Endothelial cell of umbilical vein (primary cell): ENCODE measurements around the gene LHX5. TPM values are rescaled to one million over a fixed set of nuclear protein-coding genes. Genes with fewer than 3 reads are reported as not detected.

Source experiments
- BruUV-seq: library from RNA; stranded (reverse); fragments of 400-500 nt; replicated peaks from 2 replicates; lab custom pipeline; 2021; lab: Mats Ljungman, UMichigan
- CTCF ChIA-PET: fragments of 300-600, 350-600 bp; sonication (Branson Sonifier 250); formaldehyde crosslinking; loops from one replicate; lab custom pipeline; 2021; ENCODE audit warnings: antibody characterized with exemption, inconsistent platforms; lab: Charles Lee
- POLR2A ChIA-PET: fragments of 300-600, 350-600 bp; sonication (Branson Sonifier 250); formaldehyde crosslinking; loops from one replicate; lab custom pipeline; 2021; ENCODE audit warnings: antibody characterized with exemption, inconsistent platforms; lab: Charles Lee
- DNase-seq: peaks from one replicate; pipeline ENCODE4 v3.0.0-alpha.2; 2011; ENCODE audit warnings: low read depth, low spot score
- FAIRE-seq: peaks from 2 replicates; lab custom pipeline; 2011; peaks lifted over from hg19 to GRCh38; lab: Jason Lieb, UNC
- H2AFZ ChIP-seq: 2 replicates; pipeline ENCODE4 v1.6.0; 2012; ENCODE audit warnings: low read depth, low read length, control low read depth, inconsistent platforms
- H3K27ac ChIP-seq: 2 replicates; pipeline ENCODE4 v1.5.1; 2011; ENCODE audit warnings: low read depth, mild to moderate bottlenecking, control low read depth, low read length, moderate library complexity; ENCODE audit not compliant: insufficient read depth
- H3K27me3 ChIP-seq, 2 experiments: 2 replicates each; pipeline versions ENCODE4 v1.6.0 to v1.6.1; 2011; ENCODE audit warnings: low read length in 2 of 2, mixed read lengths in 1 of 2; ENCODE audit not compliant: control insufficient read depth in 2 of 2, insufficient read depth in 2 of 2
- H3K36me3 ChIP-seq, 2 experiments: 2 replicates in 1 of 2; 3 replicates in 1 of 2; pipeline ENCODE4 v1.5.1; 2011; ENCODE audit warnings: low read length in 2 of 2, mild to moderate bottlenecking in 1 of 2, moderate library complexity in 1 of 2; ENCODE audit not compliant: control insufficient read depth in 2 of 2, insufficient read depth in 2 of 2; ENCODE audit errors: extremely low read depth in 1 of 2
- H3K4me1 ChIP-seq: 3 replicates; pipeline ENCODE4 v1.5.1; 2011; ENCODE audit warnings: mild to moderate bottlenecking, low read length; ENCODE audit not compliant: control insufficient read depth, insufficient read depth; ENCODE audit errors: extremely low read depth
- H3K4me2 ChIP-seq: 2 replicates; pipeline ENCODE4 v1.6.1; 2011; ENCODE audit warnings: low read length, control low read depth, mixed read lengths; ENCODE audit not compliant: insufficient read depth
- H3K4me3 ChIP-seq, 3 experiments: fragments of 200-600 bp in 1 of 3; sonication (generic), shearing (Covaris generic) in 1 of 3; replicated peaks in 1 of 3; 2 replicates each; pipeline ENCODE4 v1.5.1; 2011 to 2016; ENCODE audit warnings: control low read depth in 3 of 3, low read length in 3 of 3, mild to moderate bottlenecking in 2 of 3, inconsistent platforms in 1 of 3, low read depth in 1 of 3, moderate library complexity in 1 of 3; ENCODE audit not compliant: insufficient read depth in 1 of 3
- H3K79me2 ChIP-seq: 2 replicates; pipeline ENCODE4 v1.6.0; 2012; ENCODE audit warnings: low read length, inconsistent platforms; ENCODE audit not compliant: control insufficient read depth, insufficient read depth
- H3K9ac ChIP-seq: replicated peaks from 2 replicates; pipeline ENCODE3; 2011; ENCODE audit warnings: low read length, control low read depth; ENCODE audit not compliant: insufficient read depth; ENCODE audit errors: extremely low read depth
- H3K9me1 ChIP-seq: replicated peaks from 3 replicates; pipeline ENCODE4 v1.6.0; 2011; ENCODE audit warnings: mild to moderate bottlenecking, low read length; ENCODE audit not compliant: control insufficient read depth, insufficient read depth; ENCODE audit errors: extremely low read depth
- H3K9me3 ChIP-seq: replicated peaks from 2 replicates; pipeline ENCODE4 v1.5.1; 2012; ENCODE audit warnings: low read length, inconsistent platforms; ENCODE audit not compliant: control insufficient read depth, insufficient read depth
- H4K20me1 ChIP-seq: replicated peaks from 2 replicates; pipeline ENCODE3; 2011; ENCODE audit warnings: mild to moderate bottlenecking, low read length; ENCODE audit not compliant: control insufficient read depth, insufficient read depth; ENCODE audit errors: extremely low read depth
- EZH2 ChIP-seq: IDR thresholded peaks from 2 replicates; pipeline ENCODE4 v1.6.1; 2012; ENCODE audit warnings: borderline replicate concordance, low read depth, mild to moderate bottlenecking, moderate library complexity, low read length, inconsistent platforms; ENCODE audit not compliant: severe bottlenecking
- FOS ChIP-seq: IDR thresholded peaks from 2 replicates; pipeline ENCODE4 v1.6.1; 2011; ENCODE audit warnings: mild to moderate bottlenecking, low read length, moderate library complexity, borderline replicate concordance; ENCODE audit not compliant: insufficient read depth
- GATA2 ChIP-seq: IDR thresholded peaks from 2 replicates; pipeline ENCODE4 v1.7.0; 2011; ENCODE audit warnings: low read depth, mild to moderate bottlenecking, moderate library complexity, mixed read lengths, low read length; ENCODE audit not compliant: insufficient read length, insufficient read depth
- JUN ChIP-seq: IDR thresholded peaks from 2 replicates; pipeline ENCODE4 v1.6.1; 2011; ENCODE audit warnings: borderline replicate concordance, low read depth; ENCODE audit not compliant: insufficient read length, insufficient read depth
- MYC ChIP-seq: IDR thresholded peaks from one replicate; pipeline ENCODE4 v1.6.1; 2011; ENCODE audit warnings: mild to moderate bottlenecking, low read depth, low read length
- POLR2A ChIP-seq: IDR thresholded peaks from 2 replicates; pipeline ENCODE4 v1.6.1; 2012; ENCODE audit warnings: low read depth, mild to moderate bottlenecking, control low read depth, low read length
- POLR2AphosphoS5 ChIP-seq: IDR thresholded peaks from 2 replicates; pipeline ENCODE4 v1.6.1; 2012; ENCODE audit warnings: low read depth, mild to moderate bottlenecking, control low read depth, low read length, moderate library complexity; ENCODE audit not compliant: insufficient read depth
- dilution Hi-C: fragments of 300-500 bp; cut with MboI; formaldehyde crosslinking; loops from one replicate; pipeline ENCODE4 v1.15.0; 2019; ENCODE audit warnings: low sequenced_read_pairs; ENCODE audit not compliant: extremely low pct_ligation_motif_present
- intact Hi-C: fragments of 100-400 bp; cut with micrococcal nuclease; formaldehyde crosslinking; loops from one replicate; pipeline ENCODE4 v1.10.0; 2022
- polyA plus RNA-seq, 4 experiments: library from polyadenylated mRNA; depleted of rRNA in 3 of 4; stranded (reverse) in 3 of 4; unstranded in 1 of 4; fragments of >200 nt; gene quantifications; 2 replicates each; pipeline versions ENCODE4 v1.2.1 to v1.2.3, GENCODE V29; 2011 to 2012; ENCODE audit warnings: missing spikeins in 1 of 4
- total RNA-seq: library from RNA; stranded (reverse); gene quantifications from 2 replicates; pipeline ENCODE4 v1.2.3, GENCODE V29; 2021
- TF ChIP-seq, protein P1 (sequence below): IDR thresholded peaks from 2 replicates; pipeline ENCODE4 v1.6.1; 2011; ENCODE audit not compliant: insufficient read depth, insufficient read length
- TF ChIP-seq, protein P2 (sequence below), 2 donors: IDR thresholded peaks; 1 replicate in 1 of 2; 2 replicates in 1 of 2; pipeline ENCODE4 v1.5.1; 2011; ENCODE audit warnings: low read length in 2 of 2, mild to moderate bottlenecking in 2 of 2, moderate library complexity in 2 of 2, control low read depth in 1 of 2, inconsistent platforms in 1 of 2, low read depth in 1 of 2; ENCODE audit not compliant: insufficient read depth in 1 of 2; ENCODE audit errors: extremely low read depth in 1 of 2

LHX5 gene
- total and polyA plus RNA-seq, 2 donors (not counting 3 experiments of a cell fraction or from before 2014, with no cell fraction given), result not detected

DNA sequence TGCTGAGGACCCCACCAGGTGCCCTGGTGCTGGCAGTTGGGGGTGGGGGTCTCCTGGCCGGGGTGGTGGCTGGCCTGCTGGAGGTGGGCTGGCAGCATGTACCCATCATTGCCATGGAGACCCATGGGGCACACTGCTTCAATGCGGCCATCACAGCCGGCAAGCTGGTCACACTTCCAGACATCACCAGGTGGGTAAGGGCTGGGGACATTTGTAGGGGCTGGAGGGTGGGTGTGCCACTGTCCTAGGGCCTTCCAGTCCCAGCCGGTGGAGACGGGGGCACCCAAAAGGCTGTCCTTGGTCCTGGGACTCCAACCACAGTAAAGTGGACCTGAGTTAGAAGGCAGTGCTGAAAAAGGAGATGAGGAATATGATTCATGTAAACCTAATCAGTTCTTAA, 36.3 kb downstream of the LHX5 start:
- no peak overlapping the region for H3K9ac ChIP-seq
- dilution Hi-C loops, result no loop called here
- no peaks in the 10 kb centered on the region for H3K9me1 ChIP-seq
- TF ChIP-seq, protein P1, sequence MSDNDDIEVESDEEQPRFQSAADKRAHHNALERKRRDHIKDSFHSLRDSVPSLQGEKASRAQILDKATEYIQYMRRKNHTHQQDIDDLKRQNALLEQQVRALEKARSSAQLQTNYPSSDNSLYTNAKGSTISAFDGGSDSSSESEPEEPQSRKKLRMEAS, result no peak
- TF ChIP-seq, protein P2, sequence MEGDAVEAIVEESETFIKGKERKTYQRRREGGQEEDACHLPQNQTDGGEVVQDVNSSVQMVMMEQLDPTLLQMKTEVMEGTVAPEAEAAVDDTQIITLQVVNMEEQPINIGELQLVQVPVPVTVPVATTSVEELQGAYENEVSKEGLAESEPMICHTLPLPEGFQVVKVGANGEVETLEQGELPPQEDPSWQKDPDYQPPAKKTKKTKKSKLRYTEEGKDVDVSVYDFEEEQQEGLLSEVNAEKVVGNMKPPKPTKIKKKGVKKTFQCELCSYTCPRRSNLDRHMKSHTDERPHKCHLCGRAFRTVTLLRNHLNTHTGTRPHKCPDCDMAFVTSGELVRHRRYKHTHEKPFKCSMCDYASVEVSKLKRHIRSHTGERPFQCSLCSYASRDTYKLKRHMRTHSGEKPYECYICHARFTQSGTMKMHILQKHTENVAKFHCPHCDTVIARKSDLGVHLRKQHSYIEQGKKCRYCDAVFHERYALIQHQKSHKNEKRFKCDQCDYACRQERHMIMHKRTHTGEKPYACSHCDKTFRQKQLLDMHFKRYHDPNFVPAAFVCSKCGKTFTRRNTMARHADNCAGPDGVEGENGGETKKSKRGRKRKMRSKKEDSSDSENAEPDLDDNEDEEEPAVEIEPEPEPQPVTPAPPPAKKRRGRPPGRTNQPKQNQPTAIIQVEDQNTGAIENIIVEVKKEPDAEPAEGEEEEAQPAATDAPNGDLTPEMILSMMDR (IDR thresholded peaks at IDR 0.05; ENCODE audit: extremely low read depth in 1 of 2, insufficient read depth in 1 of 2, low read depth in 1 of 2, low read length in 2 of 2), result no peak
- no peak for TF ChIP-seq JUN
- no peak for TF ChIP-seq FOS
- no peak for TF ChIP-seq EZH2
- no peak for TF ChIP-seq POLR2A
- TF ChIP-seq MYC, result no peak
- TF ChIP-seq POLR2AphosphoS5, result no peak
- no peak for TF ChIP-seq GATA2
- H3K4me3 ChIP-seq, result no peak overlapping the region
- no peaks in the 10 kb centered on the region for H3K9me3 ChIP-seq
- FAIRE-seq (no peak), DNase-seq (no peak)
- H3K4me2 ChIP-seq, result no peak overlapping the region
- ChIA-PET CTCF (interaction anchor here (0.7 to 4.4 kb wide), 2 partner anchors 10 to 12 kb away, joined by 3 to 31 read pairs; no protein-coding TSS in a partner anchor), POLR2A (no interaction called here)
- no peak overlapping the region for H3K27ac ChIP-seq
- no peaks in the 10 kb centered on the region for H3K27me3 ChIP-seq
- no peaks in the 10 kb centered on the region for H3K79me2 ChIP-seq
- H2AFZ ChIP-seq, result no peak overlapping the region
- no peaks in the 10 kb centered on the region for H4K20me1 ChIP-seq
- intact Hi-C loops, result no loop called here
- no peaks in the 10 kb centered on the region for H3K36me3 ChIP-seq
- H3K4me1 ChIP-seq, result no peaks in the 10 kb centered on the region
- BruUV-seq, result no TSS peak
